ENCODE data around the gene ACTN1. TPM values are rescaled to one million over a fixed set of nuclear protein-coding genes. Genes with fewer than 3 reads are reported as not detected.

The ACTN1 gene
- total RNA-seq, 1 experiment from 2014 or later, result 169 TPM

DNA sequence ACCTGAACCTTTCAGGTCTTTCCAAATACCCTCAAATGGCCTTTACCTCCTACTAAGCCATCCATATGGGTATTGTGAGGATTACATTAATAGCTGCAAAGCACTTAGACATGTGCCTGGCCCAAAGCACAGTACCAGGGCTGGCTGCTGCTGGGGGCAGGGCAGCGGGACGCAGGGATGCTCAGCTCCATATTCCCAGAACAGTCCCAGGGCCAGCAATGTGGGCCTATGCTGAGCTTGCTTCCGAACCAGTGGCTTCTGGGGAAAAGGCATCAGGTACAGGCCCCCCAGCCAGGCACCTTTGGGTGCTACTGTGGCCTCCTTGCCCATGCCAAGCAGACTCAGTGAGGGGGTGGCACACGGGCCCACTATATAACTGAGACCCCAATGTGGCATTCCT is 10.4 kb downstream of the ACTN1 start:
- Histone ChIP-seq H3K4me3 (ENCODE audit: insufficient read depth, low read depth, low read length) (no peak overlapping the region), H3K36me3 (replicated peaks; ENCODE audit: control insufficient read depth, insufficient read depth, low read length) (peaks cover 3% of the 10 kb centered on the region), H3K27me3 (ENCODE audit: control insufficient read depth, insufficient read depth, low read length) (no peaks in the 10 kb centered on the region)
- DNase-seq, result no peak

- no peak for DNase-seq
- Histone ChIP-seq H3K36me3 (replicated peaks; ENCODE audit: control insufficient read depth, insufficient read depth, low read length) (no peaks in the 10 kb centered on the region; the same call in none of the 2 replicates), H3K27me3 (ENCODE audit: control insufficient read depth, insufficient read depth, low read length) (no peaks in the 10 kb centered on the region), H3K4me3 (ENCODE audit: insufficient read depth, low read depth, low read length) (no peak overlapping the region)
These were observed 11.1 kb downstream of the ACTN1 start for GRCh38 chr14:68968051-68968450.

GRCh38 chr14:68967459-68967940 is 11.6 kb downstream of the ACTN1 start:
- H3K36me3 ChIP-seq (replicated peaks; ENCODE audit: control insufficient read depth, insufficient read depth, low read length), result no peaks in the 10 kb centered on the region; the same call in none of the 2 replicates
- H3K27me3 ChIP-seq (ENCODE audit: control insufficient read depth, insufficient read depth, low read length), result no peaks in the 10 kb centered on the region
- no peak for DNase-seq
- no peak overlapping the region for H3K4me3 ChIP-seq (ENCODE audit: insufficient read depth, low read depth, low read length)

DNA sequence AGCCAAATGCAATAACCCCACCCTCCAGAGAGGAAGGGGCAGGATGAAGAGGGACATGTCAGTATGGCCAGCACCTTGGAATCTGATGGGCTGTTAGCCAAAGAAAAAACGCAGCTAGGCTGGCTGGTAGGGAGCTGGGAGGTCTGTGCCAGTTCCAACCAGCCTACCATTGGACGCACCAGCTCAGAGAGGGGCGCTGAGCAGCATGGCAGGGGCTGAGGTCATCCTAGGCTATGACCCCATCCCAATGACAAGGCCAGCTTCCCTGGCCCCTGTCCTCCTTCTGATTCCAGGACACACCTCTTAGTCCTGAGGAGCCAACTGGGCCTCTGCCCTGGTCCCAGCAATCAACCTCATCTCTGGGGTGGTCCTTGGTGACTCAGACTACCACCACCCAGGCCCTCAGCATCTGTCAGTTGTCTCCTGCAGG is 12.2 kb downstream of the ACTN1 start:
- DNase-seq, result no peak
- Histone ChIP-seq H3K36me3 (replicated peaks; ENCODE audit: control insufficient read depth, insufficient read depth, low read length) (no peaks in the 10 kb centered on the region; the same call in 1 of the 2 replicates), H3K4me3 (ENCODE audit: insufficient read depth, low read depth, low read length) (no peak overlapping the region), H3K27me3 (ENCODE audit: control insufficient read depth, insufficient read depth, low read length) (no peaks in the 10 kb centered on the region)

DNA sequence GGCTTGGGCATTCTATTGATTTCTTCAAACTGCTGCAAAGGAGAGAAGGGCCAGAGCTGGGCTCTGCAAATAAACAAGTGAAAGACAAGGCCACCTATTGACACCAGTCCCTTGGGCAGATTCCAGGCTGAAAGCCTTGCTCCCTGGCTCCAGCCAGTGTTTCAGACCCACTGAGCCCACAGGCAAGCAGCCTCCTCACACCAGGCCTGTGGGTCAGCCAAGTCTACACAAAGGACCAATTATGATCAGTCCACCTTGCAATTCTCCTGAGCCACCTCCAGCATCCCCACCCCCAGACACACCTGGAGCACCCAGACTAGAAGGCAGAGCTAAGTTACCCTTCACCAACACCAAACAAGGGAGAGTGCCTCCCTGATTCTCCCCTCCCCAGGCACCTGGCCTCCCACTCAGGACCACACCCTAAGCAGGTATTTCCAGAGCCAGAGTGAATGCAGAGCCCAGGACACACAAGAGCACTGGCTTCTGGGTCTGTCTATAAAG is 13.8 kb downstream of the ACTN1 start:
- no peak for DNase-seq
- Histone ChIP-seq H3K4me3 (ENCODE audit: insufficient read depth, low read depth, low read length) (no peak overlapping the region), H3K36me3 (replicated peaks; ENCODE audit: control insufficient read depth, insufficient read depth, low read length) (no peaks in the 10 kb centered on the region; the same call in 1 of the 2 replicates)

DNA sequence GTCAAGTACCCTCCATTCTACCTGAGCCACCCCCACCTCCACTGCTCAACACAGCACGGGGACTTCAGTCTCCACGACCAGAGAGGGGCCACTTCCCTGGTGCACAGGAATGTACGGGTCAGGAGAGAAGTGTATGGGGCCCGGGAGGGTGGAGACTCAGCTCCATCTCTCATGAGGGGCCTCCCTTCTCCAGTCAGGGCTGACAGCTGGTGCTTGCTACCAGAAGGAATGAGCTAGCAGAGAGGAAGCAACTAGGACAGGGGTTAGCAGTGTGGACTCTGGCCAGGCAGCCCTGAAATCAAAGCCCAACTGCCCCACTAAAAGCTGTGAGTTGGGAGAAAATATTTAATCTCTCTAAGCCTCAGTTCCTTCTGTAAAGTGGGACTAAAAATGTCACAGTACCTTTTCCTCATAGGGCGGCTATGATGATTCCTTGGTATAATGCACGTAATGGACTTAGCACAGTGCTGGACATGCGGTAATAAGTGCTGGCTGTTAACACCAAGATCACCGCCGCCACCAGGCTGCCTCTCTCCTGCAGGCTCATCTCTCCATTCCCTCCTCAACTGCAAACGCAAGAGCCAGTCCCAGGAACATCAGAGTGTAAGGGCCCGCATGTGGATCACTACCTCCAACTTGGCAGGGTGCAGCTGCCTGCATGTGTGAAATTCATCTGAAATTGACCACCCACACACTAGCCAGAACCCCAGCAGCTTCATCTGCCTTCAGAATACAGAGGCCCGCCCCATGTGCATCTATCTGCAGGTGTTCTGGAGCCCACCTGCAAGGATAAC is 14.6 kb downstream of the ACTN1 start:
- Histone ChIP-seq H3K27me3 (ENCODE audit: control insufficient read depth, insufficient read depth, low read length) (no peaks in the 10 kb centered on the region), H3K36me3 (replicated peaks; ENCODE audit: control insufficient read depth, insufficient read depth, low read length) (no peaks in the 10 kb centered on the region; the same call in 1 of the 2 replicates), H3K4me3 (ENCODE audit: insufficient read depth, low read depth, low read length) (no peak overlapping the region)
- DNase-seq, result no peak

More for the DNA sequence above, 13.8 kb downstream of the ACTN1 start:
- H3K27me3 ChIP-seq (ENCODE audit: control insufficient read depth, insufficient read depth, low read length), result no peaks in the 10 kb centered on the region

DNA sequence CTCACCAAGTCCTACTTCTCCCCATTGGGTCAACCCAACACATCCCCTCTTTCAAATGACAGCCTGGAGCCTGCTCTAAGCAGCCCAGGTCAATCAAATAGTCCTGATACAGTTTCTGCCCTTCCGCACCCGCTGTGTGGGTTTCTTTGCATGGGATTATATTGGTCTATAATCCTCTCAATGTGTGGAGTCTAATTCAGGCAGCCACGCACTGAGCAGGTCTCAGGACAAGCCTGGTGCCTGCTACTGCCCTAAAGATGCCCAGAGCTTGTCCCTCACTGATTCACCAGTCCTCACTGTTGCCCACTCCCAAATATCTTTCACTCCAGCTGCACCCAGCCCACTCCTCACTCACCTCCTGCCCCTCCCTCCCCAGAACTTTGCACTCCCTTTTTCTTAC is 16.4 kb downstream of the ACTN1 start:
- no peak for DNase-seq
- no peak overlapping the region for H3K4me3 ChIP-seq (ENCODE audit: insufficient read depth, low read depth, low read length)
- no peaks in the 10 kb centered on the region for H3K27me3 ChIP-seq (ENCODE audit: control insufficient read depth, insufficient read depth, low read length)
- H3K36me3 ChIP-seq (replicated peaks; ENCODE audit: control insufficient read depth, insufficient read depth, low read length), result peaks cover 1% of the 10 kb centered on the region

GRCh38 chr14:68961781-68962584 is 17.1 kb downstream of the ACTN1 start:
- Histone ChIP-seq H3K36me3 (replicated peaks; ENCODE audit: control insufficient read depth, insufficient read depth, low read length) (peaks cover 2% of the 10 kb centered on the region), H3K27me3 (ENCODE audit: control insufficient read depth, insufficient read depth, low read length) (no peaks in the 10 kb centered on the region), H3K4me3 (ENCODE audit: insufficient read depth, low read depth, low read length) (no peak overlapping the region)
- peak; percentile 79 for DNase-seq

GRCh38 chr14:68961361-68961760 is 17.7 kb downstream of the ACTN1 start:
- Histone ChIP-seq H3K27me3 (ENCODE audit: control insufficient read depth, insufficient read depth, low read length) (no peaks in the 10 kb centered on the region), H3K36me3 (replicated peaks; ENCODE audit: control insufficient read depth, insufficient read depth, low read length) (peaks cover 2% of the 10 kb centered on the region), H3K4me3 (ENCODE audit: insufficient read depth, low read depth, low read length) (no peak overlapping the region)
- no peak for DNase-seq

DNA sequence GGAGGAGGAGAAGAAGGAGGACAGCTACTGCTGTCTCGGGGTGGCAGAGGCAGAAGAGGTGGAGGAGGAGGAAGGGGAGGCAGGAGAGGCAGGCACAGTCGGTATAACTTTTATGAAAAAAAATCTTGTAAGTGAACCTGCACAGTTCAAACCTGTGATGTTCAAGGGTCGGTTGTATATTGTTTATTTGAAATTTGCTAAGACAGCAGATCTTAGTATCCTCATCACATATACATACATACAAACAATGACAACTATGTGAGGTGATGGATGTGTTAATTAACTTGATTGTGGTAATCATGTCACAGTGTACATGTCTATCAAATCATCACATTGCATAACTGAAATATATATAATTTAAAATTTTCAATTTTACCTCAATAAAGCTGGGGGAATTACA is 19.0 kb downstream of the ACTN1 start:
- H3K4me3 ChIP-seq (ENCODE audit: insufficient read depth, low read depth, low read length), result no peak overlapping the region
- no peaks in the 10 kb centered on the region for H3K27me3 ChIP-seq (ENCODE audit: control insufficient read depth, insufficient read depth, low read length)
- DNase-seq, result no peak
- peaks cover 2% of the 10 kb centered on the region for H3K36me3 ChIP-seq (replicated peaks; ENCODE audit: control insufficient read depth, insufficient read depth, low read length)

GRCh38 chr14:68959035-68959434 is 20.1 kb downstream of the ACTN1 start:
- Histone ChIP-seq H3K4me3 (ENCODE audit: insufficient read depth, low read depth, low read length) (no peak overlapping the region), H3K27me3 (ENCODE audit: control insufficient read depth, insufficient read depth, low read length) (no peaks in the 10 kb centered on the region), H3K36me3 (replicated peaks; ENCODE audit: control insufficient read depth, insufficient read depth, low read length) (peaks cover 2% of the 10 kb centered on the region)
- DNase-seq, result no peak

DNA sequence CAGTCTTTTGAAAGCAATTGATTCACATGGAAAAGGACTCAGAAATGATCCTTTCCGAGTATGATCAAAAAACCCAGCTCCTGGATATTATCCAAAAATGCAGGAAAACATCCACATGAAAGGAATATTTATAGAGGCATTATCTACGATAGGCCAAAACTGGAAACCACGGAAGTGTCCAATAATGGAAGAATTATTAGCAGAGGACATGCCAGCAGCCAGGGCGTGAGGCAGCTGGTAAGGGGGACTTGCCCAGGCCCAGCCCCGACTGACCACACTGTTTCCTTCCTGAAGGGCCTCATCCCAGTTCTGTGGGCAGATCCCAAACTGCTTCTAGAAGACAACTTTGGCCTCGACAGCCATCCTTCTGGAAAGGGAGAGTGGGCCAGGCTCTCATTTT is 20.5 kb downstream of the ACTN1 start:
- H3K27me3 ChIP-seq (ENCODE audit: control insufficient read depth, insufficient read depth, low read length), result no peaks in the 10 kb centered on the region
- H3K36me3 ChIP-seq (replicated peaks; ENCODE audit: control insufficient read depth, insufficient read depth, low read length), result peaks cover 2% of the 10 kb centered on the region
- DNase-seq, result no peak
- no peak overlapping the region for H3K4me3 ChIP-seq (ENCODE audit: insufficient read depth, low read depth, low read length)

- H3K4me3 ChIP-seq (ENCODE audit: insufficient read depth, low read depth, low read length), result no peak overlapping the region
- no peaks in the 10 kb centered on the region for H3K27me3 ChIP-seq (ENCODE audit: control insufficient read depth, insufficient read depth, low read length)
- H3K36me3 ChIP-seq (replicated peaks; ENCODE audit: control insufficient read depth, insufficient read depth, low read length), result peaks cover 2% of the 10 kb centered on the region
- no peak for DNase-seq
These were observed 21.3 kb downstream of the ACTN1 start for GRCh38 chr14:68957775-68958174.

DNA sequence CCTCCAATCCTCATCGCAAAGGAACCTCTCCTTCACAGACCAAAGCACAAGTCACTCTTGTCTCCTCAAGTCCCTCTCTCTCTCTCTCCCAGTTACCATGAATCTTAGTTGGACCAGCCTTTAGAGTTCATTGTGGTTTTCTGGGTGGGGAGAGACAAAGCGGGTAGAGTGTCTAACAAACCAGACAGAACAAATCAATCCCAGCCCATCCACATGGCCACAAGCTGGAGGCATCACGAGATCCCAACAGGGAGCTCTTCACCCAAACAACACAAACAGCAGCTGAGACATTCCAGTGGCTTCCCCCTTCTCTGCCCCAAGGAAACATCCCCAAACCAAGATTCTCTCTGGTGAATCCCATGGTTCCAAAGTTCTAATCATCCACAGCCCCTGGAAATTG is 22.4 kb downstream of the ACTN1 start:
- no peak for DNase-seq
- H3K27me3 ChIP-seq (ENCODE audit: control insufficient read depth, insufficient read depth, low read length), result no peaks in the 10 kb centered on the region
- no peak overlapping the region for H3K4me3 ChIP-seq (ENCODE audit: insufficient read depth, low read depth, low read length)
- peaks cover 2% of the 10 kb centered on the region for H3K36me3 ChIP-seq (replicated peaks; ENCODE audit: control insufficient read depth, insufficient read depth, low read length)

DNA sequence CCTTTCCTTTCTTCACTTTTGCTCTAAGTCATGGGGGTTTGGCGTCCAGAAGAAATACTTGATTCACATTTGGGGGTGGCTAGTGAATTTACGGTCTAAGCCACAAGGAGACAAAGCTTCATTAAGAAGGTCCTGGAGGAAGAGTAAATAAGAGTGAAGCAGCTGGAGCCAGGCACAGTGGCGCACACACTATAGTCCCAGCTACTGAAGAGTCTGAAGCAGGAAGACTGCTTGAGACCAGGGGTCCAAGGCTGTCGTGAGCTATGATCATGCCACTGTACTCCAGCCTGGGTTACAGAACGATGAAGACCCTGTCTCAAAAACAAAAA is 23.3 kb downstream of the ACTN1 start:
- no peak overlapping the region for H3K4me3 ChIP-seq (ENCODE audit: insufficient read depth, low read depth, low read length)
- H3K36me3 ChIP-seq (replicated peaks; ENCODE audit: control insufficient read depth, insufficient read depth, low read length), result peaks cover 2% of the 10 kb centered on the region
- no peaks in the 10 kb centered on the region for H3K27me3 ChIP-seq (ENCODE audit: control insufficient read depth, insufficient read depth, low read length)
- no peak for DNase-seq
